GM19240 (cell line): ENCODE measurements around the gene ROMO1.

ENCODE experiments used
- DNase-seq: peaks from one replicate; pipeline ENCODE4 v3.0.0; 2011; ENCODE audit warnings: low spot score; ENCODE audit not compliant: insufficient read length

Gene ROMO1

DNA sequence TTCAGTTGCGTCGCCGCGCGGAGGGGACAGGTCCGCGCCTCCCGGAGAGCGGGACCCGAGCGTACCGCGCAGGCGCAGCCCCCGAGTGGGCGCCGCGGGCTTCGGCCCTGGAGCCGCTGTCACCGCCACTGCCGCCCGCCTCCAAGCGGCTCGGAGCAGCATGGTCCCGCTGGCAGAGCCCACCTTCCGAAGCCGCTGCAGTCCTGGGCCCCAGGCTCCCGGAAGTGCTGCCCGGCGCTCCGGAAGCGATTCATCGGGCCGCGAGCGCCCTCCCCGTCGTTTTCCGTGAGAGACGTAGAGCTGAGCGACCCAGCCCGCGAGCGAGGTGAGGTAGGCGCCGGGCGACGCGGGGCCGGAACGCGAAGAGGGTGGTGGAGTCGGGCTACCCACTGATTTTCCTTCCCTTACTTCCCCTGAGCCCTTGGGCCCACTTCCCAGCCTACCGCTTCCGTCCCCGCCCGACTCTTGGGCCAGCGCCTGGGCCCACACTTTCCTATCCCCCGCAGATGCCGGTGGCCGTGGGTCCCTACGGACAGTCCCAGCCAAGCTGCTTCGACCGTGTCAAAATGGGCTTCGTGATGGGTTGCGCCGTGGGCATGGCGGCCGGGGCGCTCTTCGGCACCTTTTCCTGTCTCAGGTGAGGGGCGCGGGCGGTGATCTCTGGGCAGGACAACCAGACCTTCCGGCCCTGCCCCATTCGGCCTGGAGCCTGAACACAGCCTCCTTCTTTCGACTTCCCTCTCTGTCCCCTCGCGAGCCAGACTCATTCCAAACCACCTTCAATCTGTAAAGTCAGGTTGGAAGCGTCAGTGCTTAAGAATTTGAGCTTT is at the start of gene ROMO1, which contains the start of gene NFS1:
Gene ROMO1 (plus strand): TSS at position 279 of the 830 bp plus-strand sequence. CDS start 228 bp downstream, at position 507.
Gene NFS1 (minus strand): TSS at position 226 of the 830 bp plus-strand sequence. CDS start 64 bp downstream, at position 162.
- peak; percentile 79 for DNase-seq

GRCh38 chr20:35650632-35651031 is 48.6 kb upstream of the ROMO1 start:
- DNase-seq = no peak

GRCh38 chr20:35651958-35652357 is 47.2 kb upstream of the ROMO1 start:
- no peak for DNase-seq

GRCh38 chr20:35652641-35653429 is 46.4 kb upstream of the ROMO1 start:
- DNase-seq = no peak

- no peak for DNase-seq
Measured at GRCh38 chr20:35653430-35653734, 45.8 kb upstream of the ROMO1 start.

GRCh38 chr20:35653893-35654292 is 45.3 kb upstream of the ROMO1 start:
- no peak for DNase-seq

DNA sequence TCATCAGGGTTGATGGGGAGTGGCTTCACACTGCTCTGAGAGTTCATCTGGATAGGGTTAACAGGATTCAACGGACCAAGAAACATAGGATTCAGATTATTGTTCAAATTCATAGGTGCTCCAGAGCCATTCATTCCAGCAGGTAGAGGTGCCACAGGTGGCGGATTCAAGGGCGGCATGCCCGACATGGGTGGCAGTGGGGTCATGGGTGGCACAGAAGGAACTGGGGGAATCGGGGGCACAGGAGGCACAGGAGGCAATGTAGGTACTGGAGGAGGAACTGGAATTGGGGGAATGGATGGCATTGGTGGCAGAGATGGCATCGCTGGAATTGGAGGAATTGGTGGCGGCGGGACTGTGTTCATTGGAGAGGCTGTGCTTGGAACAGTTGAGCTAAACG is 44.8 kb upstream of the ROMO1 start:
- no peak for DNase-seq

DNA sequence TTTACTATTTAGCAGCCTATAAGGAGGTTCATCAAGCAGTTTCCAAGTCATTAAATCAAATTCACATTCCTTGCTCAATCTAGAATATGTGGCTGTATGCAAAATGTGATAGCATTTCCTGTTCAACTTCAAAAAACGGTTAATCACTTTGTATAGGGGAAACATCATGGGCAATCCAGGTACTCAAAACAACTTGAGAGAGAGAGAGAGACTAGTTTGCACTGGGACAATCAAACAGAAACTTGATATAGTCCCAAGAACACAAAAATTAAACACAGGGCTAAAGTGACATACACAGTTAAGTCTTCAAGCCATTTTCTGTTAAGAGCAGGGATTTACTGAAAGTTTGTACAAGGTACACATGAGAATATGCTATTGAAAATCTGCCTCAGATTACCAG is 41.9 kb upstream of the ROMO1 start:
- DNase-seq = no peak

- no peak for DNase-seq
Measured at GRCh38 chr20:35660122-35660937, 38.9 kb upstream of the ROMO1 start.

DNA sequence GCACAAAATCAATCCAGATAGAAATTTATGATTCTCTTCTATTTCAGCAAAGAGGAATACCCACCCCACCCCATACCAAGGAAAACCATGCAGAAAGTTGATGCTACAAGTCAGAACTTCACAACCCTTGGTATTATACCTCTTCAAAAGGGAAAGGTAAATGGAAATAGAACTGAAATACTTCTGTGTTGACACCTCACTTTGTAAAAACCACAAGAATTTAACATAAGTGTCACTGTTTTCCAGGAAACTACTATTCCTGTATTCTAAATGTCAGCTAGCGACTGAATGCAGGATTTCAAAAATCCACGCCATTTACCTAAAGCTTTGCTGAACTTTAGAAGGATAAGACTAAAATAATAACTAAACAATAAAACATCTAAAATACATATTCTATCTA is 38.2 kb upstream of the ROMO1 start:
- no peak for DNase-seq

DNA sequence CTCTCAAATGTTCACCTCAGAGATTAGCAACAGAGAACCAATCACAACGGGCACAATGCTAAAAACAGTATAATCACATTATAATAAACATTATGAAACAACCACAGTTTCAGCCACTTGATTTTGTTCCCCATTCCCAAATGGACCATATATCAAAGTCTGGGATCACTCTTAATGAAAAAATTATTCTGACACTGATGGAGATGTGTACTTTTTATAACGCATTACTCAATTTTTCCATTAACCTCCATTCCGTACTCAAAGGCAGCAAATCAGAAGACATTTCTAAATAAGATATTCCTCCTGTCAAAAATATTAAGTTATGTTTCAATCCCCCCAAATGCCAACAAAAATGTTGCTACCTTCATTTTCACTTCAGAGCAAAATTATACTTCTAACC is 37.3 kb upstream of the ROMO1 start:
- DNase-seq = no peak

DNA sequence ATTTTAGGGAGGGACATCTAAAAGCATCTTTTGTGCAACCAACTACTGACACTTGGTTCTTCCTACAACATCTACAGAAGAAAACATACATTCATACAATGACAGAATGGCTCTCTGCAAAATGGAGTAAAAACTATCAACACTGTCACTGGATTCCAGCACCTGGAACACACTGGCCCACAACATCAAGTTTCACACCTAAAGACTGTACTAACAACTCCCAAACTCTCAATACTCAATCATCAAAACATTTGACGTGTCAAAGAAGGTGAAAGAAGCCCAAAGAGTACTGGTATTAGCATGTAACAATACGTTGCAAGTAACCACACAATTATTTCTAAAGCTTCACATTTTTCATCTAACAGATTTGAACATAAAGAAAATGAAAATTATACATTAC is 36.7 kb upstream of the ROMO1 start:
- no peak for DNase-seq

DNA sequence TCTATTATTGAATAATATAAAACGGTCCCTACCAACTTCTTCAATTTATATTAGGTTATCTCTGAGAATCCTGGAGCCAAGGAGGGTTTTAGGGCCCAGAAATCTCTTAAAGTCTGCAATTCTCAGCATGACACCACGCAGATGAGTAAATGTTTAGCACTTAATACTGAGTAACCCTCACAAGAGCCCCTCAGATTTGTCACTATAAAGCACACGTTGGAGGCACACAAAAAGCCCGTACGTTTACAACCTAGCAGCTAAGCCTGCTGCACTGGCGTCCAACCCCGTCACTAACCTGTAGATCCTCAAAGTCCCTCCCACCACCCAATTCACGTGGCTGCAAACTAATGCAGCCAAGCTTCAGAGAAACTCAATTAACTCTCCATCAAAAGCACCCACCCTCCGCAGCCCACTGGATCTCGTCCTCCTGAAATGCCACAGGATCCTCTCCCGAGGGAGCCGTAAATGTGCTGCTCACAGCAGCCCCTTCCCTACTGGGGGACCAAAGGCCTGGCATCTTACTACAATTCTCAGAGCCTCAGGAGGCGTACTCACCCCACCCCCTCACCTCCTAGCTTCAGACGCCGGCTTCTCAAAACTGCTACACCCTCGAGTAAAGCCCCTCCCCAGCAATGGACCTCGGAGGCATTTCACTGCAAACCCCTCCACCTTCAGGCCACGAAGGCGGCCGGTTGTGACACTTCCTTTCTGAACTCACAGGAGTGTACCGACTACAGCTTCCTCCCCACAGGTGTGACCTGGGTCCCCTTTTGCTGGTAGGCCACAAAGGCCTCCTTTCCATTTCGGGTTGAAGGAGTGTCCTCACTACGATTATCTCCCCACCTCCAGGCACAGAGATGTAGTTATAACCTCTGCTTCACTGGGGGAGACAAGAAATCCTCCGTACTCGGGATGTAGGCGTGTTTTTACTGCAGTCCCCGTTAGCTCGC is 35.4 kb upstream of the ROMO1 start:
- peak; percentile 20 for DNase-seq

DNA sequence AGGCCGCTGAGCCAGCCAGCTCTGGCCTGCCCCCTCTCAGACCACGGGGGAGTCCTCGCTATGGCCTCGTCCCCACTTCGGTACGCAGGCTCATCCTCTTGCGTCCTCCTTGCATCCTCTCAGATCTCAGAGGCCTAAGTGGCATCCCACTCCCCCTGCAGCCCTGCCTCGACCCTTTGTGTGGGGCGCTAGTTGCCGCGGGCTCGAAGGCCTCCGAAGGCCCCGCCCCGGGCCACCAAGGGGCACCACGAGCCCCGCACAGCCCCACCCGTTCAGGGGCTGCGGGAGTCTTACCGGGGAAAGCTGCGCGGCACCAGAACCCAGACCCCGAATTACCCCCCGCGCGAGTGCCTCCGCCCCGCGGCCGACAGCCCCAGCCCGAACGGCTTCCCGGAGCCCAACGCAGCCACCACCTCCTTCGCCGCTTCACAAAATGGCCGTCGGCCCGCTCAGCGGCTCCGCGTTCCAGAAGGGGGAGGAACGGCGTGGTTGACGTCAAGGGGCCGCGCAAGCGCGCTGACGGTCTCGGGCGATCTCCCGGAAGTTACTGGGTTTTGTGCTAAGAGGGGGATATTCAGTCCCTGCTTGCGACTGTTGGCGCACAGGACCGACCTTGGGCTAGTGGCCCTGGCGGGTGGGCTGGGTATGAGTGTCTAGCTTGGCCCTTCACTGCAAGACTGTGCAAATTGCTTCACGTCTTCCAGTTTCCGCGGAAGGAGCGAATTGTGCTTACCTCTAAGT is 34.6 kb upstream of the ROMO1 start, which contains the start of the genes CPNE1 and RBM12:
Gene CPNE1 (minus strand): TSS at position 435 of the 741 bp plus-strand sequence. CDS start 31,977 bp downstream, outside the sequence.
Gene RBM12 (minus strand): TSS at position 435 of the 741 bp plus-strand sequence. CDS start 9,578 bp downstream, outside the sequence.
- peak; percentile 90 for DNase-seq

- no peak for DNase-seq
Measured at GRCh38 chr20:35665949-35666288, 33.3 kb upstream of the ROMO1 start.

DNA sequence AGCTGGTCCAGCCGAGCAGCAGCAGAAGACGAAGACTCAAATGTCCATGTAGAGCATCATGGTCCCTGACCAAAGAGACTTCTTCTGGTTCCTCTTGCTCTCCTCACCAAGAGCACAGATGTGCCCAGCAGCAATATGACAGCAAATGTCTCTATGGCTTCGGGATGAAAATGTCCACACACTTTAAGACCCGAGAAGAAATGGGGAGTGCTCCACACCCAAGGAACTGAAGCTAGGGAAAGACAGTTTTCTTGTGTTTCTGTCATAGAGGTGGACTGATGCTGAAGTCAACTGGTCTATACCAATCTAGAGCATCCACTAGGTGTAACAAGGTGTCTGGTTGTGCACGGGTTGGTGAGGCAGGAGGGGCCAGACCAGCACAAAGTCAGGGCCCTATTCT is 30.0 kb upstream of the ROMO1 start:
- DNase-seq = no peak

DNA sequence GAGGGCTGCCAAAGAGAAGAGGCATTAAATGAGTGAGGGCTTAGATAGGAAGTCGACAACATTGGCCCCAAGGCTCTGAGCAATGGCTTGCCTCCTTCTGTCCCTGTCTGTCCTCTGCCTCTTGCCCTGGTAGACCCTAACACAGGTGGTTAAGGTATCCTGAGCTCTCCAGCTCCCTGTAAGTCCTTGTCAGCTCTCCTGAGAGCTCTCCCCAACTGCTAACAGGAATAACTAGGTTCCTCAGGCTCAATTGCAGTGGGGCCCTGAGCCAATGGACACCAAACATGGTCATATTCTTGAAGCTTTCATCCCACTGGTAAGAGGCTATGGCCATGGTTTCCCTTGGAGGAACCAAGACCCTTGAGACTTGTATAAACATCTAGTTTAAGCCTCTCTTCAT is 29.5 kb upstream of the ROMO1 start:
- no peak for DNase-seq

DNA sequence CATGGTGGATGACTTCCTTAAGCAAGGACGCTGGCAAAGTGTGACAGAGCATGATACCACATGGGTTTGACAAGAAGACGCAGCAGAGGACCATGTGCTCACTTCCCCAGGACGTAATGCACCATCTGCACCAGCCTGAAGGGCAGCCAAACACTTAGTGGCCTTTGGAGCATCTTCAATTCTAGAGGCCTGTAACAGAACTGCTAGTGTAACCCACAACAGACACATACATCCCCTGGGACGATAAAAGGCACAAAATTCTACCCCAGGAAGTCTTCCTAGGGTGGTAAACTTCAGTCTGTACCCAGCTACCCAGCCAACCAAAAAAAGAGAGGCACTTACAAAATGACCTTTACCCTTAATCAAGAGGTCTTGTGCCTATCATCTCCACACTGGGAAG is 25.3 kb upstream of the ROMO1 start:
- no peak for DNase-seq

DNA sequence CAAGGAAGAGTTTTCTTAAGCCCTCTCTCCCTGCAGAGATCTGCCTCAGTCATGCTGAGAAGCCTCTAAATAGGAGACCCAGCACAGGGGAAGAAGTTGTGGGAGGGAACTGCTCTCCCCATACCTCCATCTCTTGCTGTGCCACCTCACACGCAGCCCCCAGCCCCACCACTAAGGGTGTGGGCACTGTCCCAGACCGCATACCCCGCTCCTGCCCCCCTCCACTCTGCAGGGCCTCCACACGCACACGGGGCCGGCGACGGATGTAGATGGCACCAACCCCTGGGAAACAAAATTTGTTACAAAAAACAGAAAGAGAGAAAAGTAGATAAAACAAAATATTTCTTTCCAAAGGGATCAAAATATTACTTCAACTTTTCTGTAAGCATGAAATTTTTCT is 24.3 kb upstream of the ROMO1 start:
- DNase-seq = no peak
